A549 (cell line): ENCODE results near the gene THSD7A. TPM values are rescaled to one million over a fixed set of nuclear protein-coding genes. Genes with fewer than 3 reads are reported as not detected.

ENCODE experiments used
- ATAC-seq, 2 experiments: fragments of 200-7000 bp in 1 of 2; fragments of >200 bp in 1 of 2; cut with Nextera tagmentation in 1 of 2; cut with Tn5 transposase in 1 of 2; 3 replicates each; pipeline versions ENCODE4 v1.8.0 to v1.9.1; 2018 to 2020; ENCODE audit warnings: mild to moderate bottlenecking in 1 of 2, moderate library complexity in 1 of 2
- CTCF ChIA-PET: fragments of 300-600 bp; sonication (Branson Sonifier 250); formaldehyde crosslinking; extraction: SDS; loops from one replicate; lab custom pipeline; 2021; ENCODE audit warnings: antibody characterized with exemption, inconsistent platforms; lab: Yijun Ruan, JAX
- POLR2A ChIA-PET: fragments of 350-600 bp; formaldehyde crosslinking; extraction: SDS; loops from one replicate; lab custom pipeline; 2021; ENCODE audit warnings: antibody characterized with exemption, inconsistent platforms; lab: Yijun Ruan, JAX
- DNase-seq, 2 experiments: peaks; one replicate each; pipeline versions ENCODE4 v3.0.0 to v3.0.0-alpha.2; 2011 to 2016; ENCODE audit warnings: low read depth in 1 of 2, low spot score in 1 of 2
- FAIRE-seq: peaks from 2 replicates; lab custom pipeline; 2011; peaks lifted over from hg19 to GRCh38; lab: Jason Lieb, UNC
- H3K27ac ChIP-seq, 2 experiments: fragments of >200 bp; sonication (Bioruptor Twin); formaldehyde crosslinking; 3 replicates each; pipeline ENCODE4 v1.5.1; 2016 to 2017
- H3K4me1 ChIP-seq: fragments of >200 bp; sonication (Bioruptor Twin); formaldehyde crosslinking; 3 replicates; pipeline ENCODE4 v1.6.1; 2016
- H3K4me2 ChIP-seq: fragments of >200 bp; sonication (Bioruptor Twin); formaldehyde crosslinking; 3 replicates; pipeline ENCODE4 v1.6.1; 2016
- H3K4me3 ChIP-seq: fragments of >200 bp; sonication (Bioruptor Twin); formaldehyde crosslinking; 3 replicates; pipeline ENCODE4 v1.5.1; 2016
- H3K9me3 ChIP-seq: fragments of >200 bp; sonication (Bioruptor Twin); formaldehyde crosslinking; 3 replicates; pipeline ENCODE4 v1.6.1; 2016
- CBX8 ChIP-seq: fragments of 200-600 bp; sonication (generic); IDR thresholded peaks from 2 replicates; pipeline ENCODE4 v1.6.1; 2016
- CEBPB ChIP-seq, 2 experiments: fragments of >200 bp in 1 of 2; sonication (Bioruptor Twin) in 1 of 2; formaldehyde crosslinking in 1 of 2; IDR thresholded peaks; 2 replicates each; pipeline ENCODE4 v1.6.1; 2012 to 2016
- CHD2 ChIP-seq: fragments of 150-350 bp; IDR thresholded peaks from 2 replicates; pipeline ENCODE4 v1.6.1; 2014; ENCODE audit warnings: low read length; ENCODE audit not compliant: partially characterized antibody
- FOSL2 ChIP-seq, 2 experiments: fragments of 450-650 bp in 1 of 2; fragments of >200 bp in 1 of 2; sonication (Bioruptor Twin) in 1 of 2; formaldehyde crosslinking; IDR thresholded peaks; 2 replicates each; pipeline versions ENCODE4 v1.5.0 to v1.6.1; 2016 to 2020; ENCODE audit warnings: mild to moderate bottlenecking in 1 of 2, moderate library complexity in 1 of 2
- FOXS1 ChIP-seq: fragments of 250-450 bp; sonication (Bioruptor Pico); IDR thresholded peaks from 2 replicates; pipeline ENCODE4 v1.5.0; 2020; ENCODE audit warnings: mild to moderate bottlenecking, moderate library complexity
- GATA3 ChIP-seq: IDR thresholded peaks from 2 replicates; pipeline ENCODE4 v1.6.1; 2012; ENCODE audit warnings: borderline replicate concordance
- HOXA7 ChIP-seq: fragments of 250-450 bp; sonication (Bioruptor Pico); IDR thresholded peaks from 2 replicates; pipeline ENCODE4 v1.5.0; 2020; ENCODE audit warnings: mild to moderate bottlenecking, moderate library complexity
- JUNB ChIP-seq: fragments of >200 bp; sonication (Bioruptor Twin); formaldehyde crosslinking; IDR thresholded peaks from 2 replicates; pipeline ENCODE4 v1.6.1; 2016
- KDM5A ChIP-seq: fragments of 200-600 bp; sonication (generic); IDR thresholded peaks from 2 replicates; pipeline ENCODE4 v1.6.1; 2016; ENCODE audit warnings: antibody characterized with exemption, mild to moderate bottlenecking
- MAZ ChIP-seq: fragments of 150-350 bp; IDR thresholded peaks from 2 replicates; pipeline ENCODE4 v1.6.1; 2014; ENCODE audit warnings: antibody characterized with exemption, low read depth, low read length, borderline replicate concordance
- NR3C1 ChIP-seq: fragments of >200 bp; sonication (Bioruptor Twin); formaldehyde crosslinking; IDR thresholded peaks from 3 replicates; pipeline ENCODE4 v1.6.1; 2017
- PBX3 ChIP-seq: IDR thresholded peaks from 2 replicates; pipeline ENCODE4 v1.6.1; 2012
- RAD21 ChIP-seq, 2 experiments: fragments of >200 bp in 1 of 2; sonication (Bioruptor Twin) in 1 of 2; formaldehyde crosslinking in 1 of 2; IDR thresholded peaks in 1 of 2; conservative IDR thresholded peaks in 1 of 2; 2 replicates in 1 of 2; 3 replicates in 1 of 2; pipeline ENCODE4 v1.6.1; 2012 to 2018; ENCODE audit warnings: inconsistent platforms in 1 of 2
- REST ChIP-seq: fragments of 200-600 bp; sonication (generic); IDR thresholded peaks from 2 replicates; pipeline ENCODE4 v1.6.1; 2016; ENCODE audit warnings: antibody characterized with exemption, mild to moderate bottlenecking, moderate library complexity
- SMC3 ChIP-seq: fragments of >200 bp; sonication (Bioruptor Twin); formaldehyde crosslinking; IDR thresholded peaks from 3 replicates; pipeline ENCODE4 v1.6.1; 2018; ENCODE audit warnings: inconsistent platforms
- TFCP2L1 ChIP-seq: fragments of 250-450 bp; sonication (Bioruptor Pico); IDR thresholded peaks from 2 replicates; pipeline ENCODE4 v1.5.0; 2021; ENCODE audit warnings: mild to moderate bottlenecking
- ZC3H11A ChIP-seq: fragments of 450-650 bp; IDR thresholded peaks from 2 replicates; pipeline ENCODE4 v1.6.1; 2014; ENCODE audit warnings: antibody characterized with exemption, mild to moderate bottlenecking
- WGBS: methylation state at CpG from one replicate; pipeline ENCODE4 v1.1.6; 2017; ENCODE audit errors: missing lambda C conversion rate; 5-methylcytosine and 5-hydroxymethylcytosine counted together
- polyA plus RNA-seq, 4 experiments: library from polyadenylated mRNA; depleted of rRNA in 3 of 4; stranded (reverse); fragments of >200 nt; fragmentation: RNase III in 1 of 4; extraction: RNeasy Plus Mini Kit Qiagen cat#74134 plus additional on column Dnase treatment in 1 of 4; gene quantifications; 2 replicates in 3 of 4; 3 replicates in 1 of 4; pipeline ENCODE4 v1.2.3, GENCODE V29; 2011 to 2017
- TF ChIP-seq, protein P1 (sequence below): IDR thresholded peaks from 2 replicates; pipeline ENCODE4 v1.6.1; 2012

Gene THSD7A
- polyA plus RNA-seq, 2 of the 4 experiments (the other 2 are of a cell fraction): 5.7 to 11.8 TPM

- TF ChIP-seq REST (no peak), ZC3H11A (no peak), SMC3 (no peak), CHD2 (no peak), PBX3 (no peak), KDM5A (no peak), CBX8 (no peak), FOSL2 (IDR thresholded peaks at IDR 0.05) (no peak), FOSL2 (CRISPR knock-in tag; IDR thresholded peaks at IDR 0.05) (peak; percentile 22; the same call in 1 of the 2 replicates), NR3C1 (no peak)
Measured at GRCh38 chr7:11726001-11726793, 105.8 kb downstream of the THSD7A start (continued).

- ChIA-PET POLR2A (no interaction called here), CTCF (interaction anchor here (0.6 kb wide), 1 partner anchor 237 kb away, joined by 3 read pairs; no protein-coding TSS in a partner anchor)
- no peaks in the 10 kb centered on the region for H3K9me3 ChIP-seq
- DNase-seq (peak in 1 of 2 experiments; percentile 63), ATAC-seq (peak in 1 of 2 experiments; percentile 66; a peak in 3 of 6 replicates), FAIRE-seq (peak; percentile 88)
- TF ChIP-seq GATA3 (peak; percentile 65; the same call in 1 of the 2 replicates), CEBPB (IDR thresholded peaks at IDR 0.05) (peak in 1 of 2 experiments; percentile 7; a peak in 1 of 4 replicates), FOXS1 (CRISPR knock-in tag) (no peak)
- TF ChIP-seq, protein P1, sequence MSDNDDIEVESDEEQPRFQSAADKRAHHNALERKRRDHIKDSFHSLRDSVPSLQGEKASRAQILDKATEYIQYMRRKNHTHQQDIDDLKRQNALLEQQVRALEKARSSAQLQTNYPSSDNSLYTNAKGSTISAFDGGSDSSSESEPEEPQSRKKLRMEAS: 0 out of 2 replicates have a peak, but pooled peaks have one; percentile 34
- H3K4me2 ChIP-seq: peak overlapping the region; percentile 59
- H3K4me3 ChIP-seq: no peak overlapping the region
- H3K27ac ChIP-seq: peak overlapping the region; percentile 60 to 65
- H3K4me1 ChIP-seq: peaks cover 53% of the 10 kb centered on the region
Measured at GRCh38 chr7:11716185-11716584, 115.8 kb downstream of the THSD7A start.

DNA sequence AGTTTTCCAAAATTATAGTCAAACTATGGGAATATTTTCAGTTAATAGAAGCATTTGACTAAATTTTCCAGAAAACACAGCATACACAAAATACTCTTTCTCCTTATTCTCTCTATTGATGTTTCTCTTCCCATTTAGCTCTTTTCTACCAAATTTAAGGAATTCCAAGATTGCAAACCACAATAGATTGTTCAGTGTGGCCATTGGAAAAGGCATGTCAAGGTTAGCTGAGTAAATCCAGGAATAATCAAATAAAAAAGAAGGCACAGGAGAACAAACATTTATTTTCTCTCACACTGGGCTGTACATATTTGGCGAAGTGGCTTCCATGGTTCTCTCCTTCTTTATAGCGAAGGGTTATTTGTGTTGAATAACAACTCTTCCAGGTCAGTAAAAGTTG lies 117.3 kb downstream of the THSD7A start:
- Histone ChIP-seq H3K4me3 (no peak overlapping the region), H3K4me2 (peak overlapping the region; percentile 59), H3K4me1 (peaks cover 68% of the 10 kb centered on the region), H3K27ac (peak overlapping the region; percentile 65 to 67), H3K9me3 (no peaks in the 10 kb centered on the region)
- ChIA-PET POLR2A (no interaction called here), CTCF (no interaction called here)
- no peak for ATAC-seq
- WGBS: 49% methylated on average over 2 of the region's 2 CpGs
- peak; percentile 51 for FAIRE-seq
- no peak for DNase-seq
- TF ChIP-seq HOXA7 (CRISPR knock-in tag) (no peak), FOSL2 (IDR thresholded peaks at IDR 0.05) (no peak), FOSL2 (CRISPR knock-in tag; IDR thresholded peaks at IDR 0.05) (no peak), RAD21 (conservative IDR thresholded peaks at IDR 0.05 in 1 of 2, IDR thresholded peaks at IDR 0.05 in 1 of 2) (no peak), TFCP2L1 (CRISPR knock-in tag) (no peak), GATA3 (peak; percentile 29; the same call in 1 of the 2 replicates), MAZ (no peak), JUNB (no peak)
